ENCODE data around the gene MANBA.

- TF ChIP-seq, protein P1, sequence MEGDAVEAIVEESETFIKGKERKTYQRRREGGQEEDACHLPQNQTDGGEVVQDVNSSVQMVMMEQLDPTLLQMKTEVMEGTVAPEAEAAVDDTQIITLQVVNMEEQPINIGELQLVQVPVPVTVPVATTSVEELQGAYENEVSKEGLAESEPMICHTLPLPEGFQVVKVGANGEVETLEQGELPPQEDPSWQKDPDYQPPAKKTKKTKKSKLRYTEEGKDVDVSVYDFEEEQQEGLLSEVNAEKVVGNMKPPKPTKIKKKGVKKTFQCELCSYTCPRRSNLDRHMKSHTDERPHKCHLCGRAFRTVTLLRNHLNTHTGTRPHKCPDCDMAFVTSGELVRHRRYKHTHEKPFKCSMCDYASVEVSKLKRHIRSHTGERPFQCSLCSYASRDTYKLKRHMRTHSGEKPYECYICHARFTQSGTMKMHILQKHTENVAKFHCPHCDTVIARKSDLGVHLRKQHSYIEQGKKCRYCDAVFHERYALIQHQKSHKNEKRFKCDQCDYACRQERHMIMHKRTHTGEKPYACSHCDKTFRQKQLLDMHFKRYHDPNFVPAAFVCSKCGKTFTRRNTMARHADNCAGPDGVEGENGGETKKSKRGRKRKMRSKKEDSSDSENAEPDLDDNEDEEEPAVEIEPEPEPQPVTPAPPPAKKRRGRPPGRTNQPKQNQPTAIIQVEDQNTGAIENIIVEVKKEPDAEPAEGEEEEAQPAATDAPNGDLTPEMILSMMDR (IDR thresholded peaks at IDR 0.05; ENCODE audit: low read depth, low read length): no peak
- TF ChIP-seq EZH2phosphoT487 (IDR thresholded peaks at IDR 0.05; ENCODE audit: low read depth): no peak
These were observed 162.5 kb downstream of the MANBA start for GRCh38 chr4:102598086-102598761.

Measured in OCI-LY3 (cell line).